K562 treated with DMSO at 1 percent for 48 hours (cell line): ENCODE results near the gene FFAR3. TPM values are rescaled to one million over a fixed set of nuclear protein-coding genes. Genes with fewer than 3 reads are reported as not detected.

ENCODE experiments used
- total RNA-seq: library from RNA; unstranded; fragments of 300-600 nt; gene quantifications from 2 replicates; pipeline ENCODE4 v1.2.3, GENCODE V29; 2022; ENCODE audit warnings: low replicate concordance; ENCODE audit errors: extremely low read depth

The FFAR3 gene, protein sequence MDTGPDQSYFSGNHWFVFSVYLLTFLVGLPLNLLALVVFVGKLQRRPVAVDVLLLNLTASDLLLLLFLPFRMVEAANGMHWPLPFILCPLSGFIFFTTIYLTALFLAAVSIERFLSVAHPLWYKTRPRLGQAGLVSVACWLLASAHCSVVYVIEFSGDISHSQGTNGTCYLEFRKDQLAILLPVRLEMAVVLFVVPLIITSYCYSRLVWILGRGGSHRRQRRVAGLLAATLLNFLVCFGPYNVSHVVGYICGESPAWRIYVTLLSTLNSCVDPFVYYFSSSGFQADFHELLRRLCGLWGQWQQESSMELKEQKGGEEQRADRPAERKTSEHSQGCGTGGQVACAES
- not detected in 2 replicates for total RNA-seq

DNA sequence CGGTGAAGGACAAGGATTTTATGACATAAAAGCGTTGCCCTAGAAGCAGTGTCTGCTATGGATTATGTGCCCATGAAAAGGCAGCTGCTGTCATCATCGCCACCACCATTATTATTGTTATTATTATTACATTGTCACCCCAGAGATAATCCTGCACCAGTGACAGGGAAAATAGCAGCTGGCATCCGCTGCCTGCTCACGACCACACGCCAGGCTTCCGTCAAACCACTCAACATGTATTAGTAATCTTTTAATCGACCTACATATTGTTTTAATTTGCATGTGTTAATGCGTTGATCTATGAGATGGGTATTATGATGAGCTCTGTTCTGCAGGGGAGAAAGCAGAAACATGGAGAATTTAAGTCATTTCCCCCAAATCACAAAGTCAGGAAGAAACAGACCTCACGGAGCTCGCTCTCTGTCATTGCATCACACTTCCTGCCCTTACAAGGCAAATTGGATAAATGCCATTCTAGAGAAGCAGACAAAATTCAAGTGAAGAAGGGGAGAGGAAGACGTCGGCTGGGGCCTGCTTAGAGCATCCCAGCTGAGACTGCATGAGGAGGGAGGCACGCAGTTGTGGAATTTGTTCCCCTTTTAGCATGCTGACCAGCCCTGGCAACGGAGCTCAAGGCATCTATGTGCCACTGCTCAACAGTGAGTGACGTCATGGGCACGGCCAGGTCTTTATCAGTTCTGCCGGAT is at the start of gene FFAR3:
FFAR3 (plus strand) TSS at position 594 of the 707 bp plus-strand sequence. CDS start 431 bp downstream, outside the sequence.

DNA sequence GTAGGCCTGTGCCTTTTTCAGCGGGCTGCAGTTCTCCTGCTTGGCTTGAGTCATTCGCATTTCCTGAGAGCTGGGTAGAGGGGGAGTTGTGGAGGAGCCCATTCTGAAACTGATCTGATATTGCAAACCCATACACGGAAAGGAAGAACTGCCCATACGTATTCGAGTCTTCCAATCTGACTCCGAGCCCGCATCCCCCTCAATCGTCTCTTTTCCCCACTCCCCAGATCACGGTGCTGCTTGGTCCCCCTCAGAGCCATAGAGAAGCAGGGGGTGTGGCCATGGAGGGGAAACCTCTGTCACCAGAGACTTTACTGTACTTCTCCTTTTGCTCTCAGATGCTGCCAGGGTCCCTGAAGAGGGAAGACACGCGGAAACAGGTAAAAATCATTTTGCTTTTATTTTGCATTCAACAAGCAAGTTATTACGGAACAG is 29.4 kb upstream of the FFAR3 start, which contains the start of gene CD22:
CD22 (plus strand) TSS at position 337 of the 435 bp plus-strand sequence. CDS start 2,854 bp downstream, outside the sequence.

DNA sequence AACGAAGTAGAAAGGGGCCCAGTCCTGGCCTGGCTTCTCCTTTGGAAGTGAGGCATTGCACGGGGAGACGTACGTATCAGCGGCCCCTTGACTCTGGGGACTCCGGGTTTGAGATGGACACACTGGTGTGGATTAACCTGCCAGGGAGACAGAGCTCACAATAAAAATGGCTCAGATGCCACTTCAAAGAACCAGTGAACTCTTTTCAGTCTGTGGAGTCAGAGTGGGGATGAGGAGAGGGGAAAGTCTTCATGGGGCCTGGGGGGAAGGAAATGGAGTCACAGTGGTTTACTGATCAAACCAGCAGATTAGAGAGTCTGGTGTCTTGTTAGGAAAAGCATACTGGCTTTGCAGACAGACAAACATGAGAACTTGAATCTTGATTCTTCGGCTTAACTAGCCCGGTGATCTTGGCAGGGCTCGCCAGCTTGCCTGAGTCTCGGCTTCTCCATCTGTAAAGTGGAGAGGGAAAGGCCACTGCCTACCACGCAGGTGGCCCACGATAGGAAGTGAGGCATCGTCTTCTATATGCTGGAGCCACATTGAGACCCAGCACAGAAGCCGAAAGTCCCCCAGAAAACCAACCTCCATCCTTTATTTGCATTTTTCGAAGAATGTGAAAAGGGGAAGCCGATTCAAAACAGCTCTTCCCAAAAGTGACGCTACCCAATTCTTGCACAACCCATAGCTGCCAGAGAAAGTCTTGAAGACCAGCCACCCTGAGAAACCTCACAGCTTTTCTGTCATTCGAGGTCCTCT is 10.9 kb upstream of the FFAR3 start, which contains the start of gene FFAR1:
FFAR1 (plus strand) TSS at position 732 of the 759 bp plus-strand sequence. CDS start 3,650 bp downstream, outside the sequence.

DNA sequence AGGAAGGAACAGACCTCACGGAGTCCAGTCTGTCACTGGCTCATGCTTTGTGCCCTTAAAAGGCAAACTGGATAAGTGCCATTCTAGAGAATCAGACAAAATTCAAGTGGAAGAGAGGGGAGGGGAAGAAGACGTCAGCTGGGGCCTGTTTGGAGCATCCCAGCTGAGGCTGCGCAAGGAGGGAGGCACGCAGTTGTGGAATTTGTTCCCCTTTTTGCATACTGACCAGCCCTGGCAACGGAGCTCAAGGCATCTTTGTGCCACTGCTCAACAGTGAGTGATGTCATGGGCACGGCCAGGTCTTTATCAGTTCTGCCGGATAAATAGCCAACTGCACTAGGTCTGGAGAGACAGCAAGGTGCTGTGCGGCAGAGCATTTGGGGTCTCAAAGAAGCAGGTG is 12.5 kb downstream of the FFAR3 start, which contains the start of gene GPR42:
GPR42 (plus strand) TSS at position 347 of the 400 bp plus-strand sequence. CDS start 292 bp downstream, outside the sequence.

Other genes with a start within 250 kb of the FFAR3 start
- gene FXYD3, start 242.6 kb upstream of the FFAR3 start, total RNA-seq, result not detected in 2 replicates
- not detected in 2 replicates for gene LGI4, start 223.4 kb upstream of the FFAR3 start, total RNA-seq
- not detected in 2 replicates for gene FXYD1, start 219.6 kb upstream of the FFAR3 start, total RNA-seq
- not detected in 2 replicates for gene FXYD7, start 215.2 kb upstream of the FFAR3 start, total RNA-seq
- gene FXYD5, start 203.7 kb upstream of the FFAR3 start, total RNA-seq, result 359 TPM in 1 of 2 replicates, not detected in the other
- gene FAM187B, start 129.7 kb upstream of the FFAR3 start, total RNA-seq, result not detected in 2 replicates
- gene LSR, start 109.5 kb upstream of the FFAR3 start, total RNA-seq, result not detected in 2 replicates
- gene USF2, start 89.5 kb upstream of the FFAR3 start, total RNA-seq, result not detected in 2 replicates
- not detected in 2 replicates for gene HAMP, start 75.9 kb upstream of the FFAR3 start, total RNA-seq
- not detected in 2 replicates for gene MAG, start 66.3 kb upstream of the FFAR3 start, total RNA-seq
- gene CD22, start 29.3 kb upstream of the FFAR3 start, total RNA-seq, result not detected in 2 replicates
- gene FFAR1, start 10.6 kb upstream of the FFAR3 start, total RNA-seq, result not detected in 2 replicates
- gene GPR42, start 12.6 kb downstream of the FFAR3 start, total RNA-seq, result not detected in 2 replicates
- not detected in 2 replicates for gene FFAR2, start 89.8 kb downstream of the FFAR3 start, total RNA-seq
- not detected in 2 replicates for gene KRTDAP, start 132.0 kb downstream of the FFAR3 start, total RNA-seq
- gene DMKN, start 155.2 kb downstream of the FFAR3 start, total RNA-seq, result not detected in 2 replicates
- gene SBSN, start 169.9 kb downstream of the FFAR3 start, total RNA-seq, result not detected in 2 replicates
- not detected in 2 replicates for gene GAPDHS, start 175.0 kb downstream of the FFAR3 start, total RNA-seq
- gene TMEM147, start 187.2 kb downstream of the FFAR3 start, total RNA-seq, result not detected in 2 replicates
- not detected in 2 replicates for gene ATP4A, start 205.2 kb downstream of the FFAR3 start, total RNA-seq
- gene PMIS2, start 227.7 kb downstream of the FFAR3 start, total RNA-seq, result not detected in 2 replicates